Measurements from ENCODE around the gene ACTA2.

Gene ACTA2

GRCh38 chr10:88915781-88916180 is 36.8 kb downstream of the ACTA2 start:
- Histone ChIP-seq H3F3A (ENCODE audit: insufficient read depth, low read length) (no peaks in the 10 kb centered on the region), H3K27ac (ENCODE audit: low read length) (no peak overlapping the region), H4K20me1 (ENCODE audit: insufficient read depth, low read length) (no peaks in the 10 kb centered on the region), H3K9me3 (replicated peaks; ENCODE audit: insufficient read depth, low read length) (no peaks in the 10 kb centered on the region), H3K4me3 (ENCODE audit: low read length) (no peak overlapping the region), H2AFZ (ENCODE audit: low read length) (no peak overlapping the region), H3K9me2 (replicated peaks; ENCODE audit: insufficient read depth, low read length) (no peaks in the 10 kb centered on the region), H3K4me1 (ENCODE audit: low read length) (no peaks in the 10 kb centered on the region), H3K27me3 (replicated peaks; ENCODE audit: insufficient read depth, low read length) (no peaks in the 10 kb centered on the region), H3K36me3 (replicated peaks; ENCODE audit: insufficient read depth, low read length) (no peaks in the 10 kb centered on the region), H3K79me2 (ENCODE audit: low read length) (no peaks in the 10 kb centered on the region), H3K4me2 (ENCODE audit: low read depth, low read length) (no peak overlapping the region), H3K9ac (ENCODE audit: low read length) (no peak overlapping the region)
- DNase-seq: no peak
- TF ChIP-seq EZH2phosphoT487 (IDR thresholded peaks at IDR 0.05; ENCODE audit: low read length) (no peak), EZH2 (optimal IDR thresholded peaks at IDR 0.05; ENCODE audit: low read depth, low read length) (no peak), CTCF (IDR thresholded peaks at IDR 0.05; ENCODE audit: low read length) (no peak)

- Histone ChIP-seq H3K27ac (ENCODE audit: low read length) (no peak overlapping the region), H3F3A (ENCODE audit: insufficient read depth, low read length) (no peaks in the 10 kb centered on the region), H3K27me3 (replicated peaks; ENCODE audit: insufficient read depth, low read length) (no peaks in the 10 kb centered on the region), H3K9me3 (replicated peaks; ENCODE audit: insufficient read depth, low read length) (no peaks in the 10 kb centered on the region), H3K9me2 (replicated peaks; ENCODE audit: insufficient read depth, low read length) (no peaks in the 10 kb centered on the region), H3K4me3 (ENCODE audit: low read length) (no peak overlapping the region), H2AFZ (ENCODE audit: low read length) (no peak overlapping the region), H3K9ac (ENCODE audit: low read length) (no peak overlapping the region), H3K4me1 (ENCODE audit: low read length) (no peaks in the 10 kb centered on the region), H3K4me2 (ENCODE audit: low read depth, low read length) (no peak overlapping the region), H3K36me3 (replicated peaks; ENCODE audit: insufficient read depth, low read length) (no peaks in the 10 kb centered on the region), H4K20me1 (ENCODE audit: insufficient read depth, low read length) (no peaks in the 10 kb centered on the region), H3K79me2 (ENCODE audit: low read length) (no peaks in the 10 kb centered on the region)
- no peak for TF ChIP-seq CTCF (IDR thresholded peaks at IDR 0.05; ENCODE audit: low read length)
- TF ChIP-seq EZH2 (optimal IDR thresholded peaks at IDR 0.05; ENCODE audit: low read depth, low read length): no peak
- TF ChIP-seq EZH2phosphoT487 (IDR thresholded peaks at IDR 0.05; ENCODE audit: low read length): no peak
- no peak for DNase-seq
Observed at GRCh38 chr10:88913788-88914187, 38.8 kb downstream of the ACTA2 start.

- Histone ChIP-seq H3K4me3 (ENCODE audit: low read length) (no peak overlapping the region), H3K79me2 (ENCODE audit: low read length) (no peaks in the 10 kb centered on the region), H3K27me3 (replicated peaks; ENCODE audit: insufficient read depth, low read length) (no peaks in the 10 kb centered on the region), H3F3A (ENCODE audit: insufficient read depth, low read length) (no peaks in the 10 kb centered on the region), H3K36me3 (replicated peaks; ENCODE audit: insufficient read depth, low read length) (no peaks in the 10 kb centered on the region), H2AFZ (ENCODE audit: low read length) (no peak overlapping the region), H3K9ac (ENCODE audit: low read length) (no peak overlapping the region), H3K4me1 (ENCODE audit: low read length) (no peaks in the 10 kb centered on the region), H3K9me3 (replicated peaks; ENCODE audit: insufficient read depth, low read length) (no peaks in the 10 kb centered on the region), H4K20me1 (ENCODE audit: insufficient read depth, low read length) (no peaks in the 10 kb centered on the region), H3K9me2 (replicated peaks; ENCODE audit: insufficient read depth, low read length) (no peaks in the 10 kb centered on the region), H3K27ac (ENCODE audit: low read length) (no peak overlapping the region), H3K4me2 (ENCODE audit: low read depth, low read length) (no peak overlapping the region)
- TF ChIP-seq EZH2 (optimal IDR thresholded peaks at IDR 0.05; ENCODE audit: low read depth, low read length): no peak
- TF ChIP-seq CTCF (IDR thresholded peaks at IDR 0.05; ENCODE audit: low read length): no peak
- TF ChIP-seq EZH2phosphoT487 (IDR thresholded peaks at IDR 0.05; ENCODE audit: low read length): no peak
- no peak for DNase-seq
Observed at GRCh38 chr10:88913127-88913526, 39.4 kb downstream of the ACTA2 start.

All from MM.1S (cell line).